KBM-7 (cell line): ENCODE measurements around the gene ROPN1B.

Source experiments
- DNase-seq: peaks from one replicate; pipeline ENCODE4 v3.0.0-alpha.2; 2015
- in situ Hi-C: fragments of 300-500 bp; cut with MboI; formaldehyde crosslinking; loops from 2 replicates; pipeline ENCODE4 v1.14.3; 2020; ENCODE audit warnings: low sequenced_read_pairs, low pct_unique_long_range_greater_than_20kb, mixed read lengths

The ROPN1B gene

DNA sequence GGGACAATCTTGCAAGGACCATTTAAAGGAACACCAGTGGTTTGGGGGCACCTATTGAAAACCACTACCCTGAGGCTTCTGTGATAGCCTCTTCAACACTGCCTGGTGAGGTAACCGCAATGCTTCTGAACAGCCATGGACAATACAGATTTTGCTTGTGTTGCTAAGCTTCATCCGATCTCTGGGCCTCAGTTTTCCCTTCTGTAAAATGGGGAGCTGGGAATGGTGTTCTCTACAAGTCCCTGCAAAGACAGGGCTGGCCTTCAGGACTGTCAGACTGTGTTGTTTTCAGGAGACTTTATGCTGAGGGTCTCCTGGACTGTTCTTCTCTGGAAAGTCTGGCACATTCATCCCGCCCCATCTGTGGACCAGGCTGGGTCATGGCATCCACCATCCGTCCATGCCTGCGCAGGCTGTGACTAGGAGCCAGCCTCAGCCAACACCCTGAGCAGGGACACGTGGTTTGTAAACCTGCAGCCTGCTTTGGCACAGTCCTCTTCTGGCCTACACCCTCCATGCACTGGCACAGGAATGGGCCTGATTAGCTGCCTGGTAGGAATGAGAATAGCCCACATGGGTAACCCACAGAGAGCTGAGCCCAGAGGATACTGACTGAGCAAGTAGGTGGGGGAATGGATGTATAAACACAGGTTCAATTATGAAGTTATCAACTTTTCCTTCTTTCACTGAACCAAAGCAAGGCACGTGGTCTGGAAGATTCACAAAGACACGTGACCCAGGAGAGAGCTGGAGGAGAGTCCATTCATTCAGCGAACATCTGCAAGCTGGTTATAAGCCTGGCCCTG lies 55.3 kb downstream of the ROPN1B start:
- in situ Hi-C loops = no loop called here
- DNase-seq = no peak

DNA sequence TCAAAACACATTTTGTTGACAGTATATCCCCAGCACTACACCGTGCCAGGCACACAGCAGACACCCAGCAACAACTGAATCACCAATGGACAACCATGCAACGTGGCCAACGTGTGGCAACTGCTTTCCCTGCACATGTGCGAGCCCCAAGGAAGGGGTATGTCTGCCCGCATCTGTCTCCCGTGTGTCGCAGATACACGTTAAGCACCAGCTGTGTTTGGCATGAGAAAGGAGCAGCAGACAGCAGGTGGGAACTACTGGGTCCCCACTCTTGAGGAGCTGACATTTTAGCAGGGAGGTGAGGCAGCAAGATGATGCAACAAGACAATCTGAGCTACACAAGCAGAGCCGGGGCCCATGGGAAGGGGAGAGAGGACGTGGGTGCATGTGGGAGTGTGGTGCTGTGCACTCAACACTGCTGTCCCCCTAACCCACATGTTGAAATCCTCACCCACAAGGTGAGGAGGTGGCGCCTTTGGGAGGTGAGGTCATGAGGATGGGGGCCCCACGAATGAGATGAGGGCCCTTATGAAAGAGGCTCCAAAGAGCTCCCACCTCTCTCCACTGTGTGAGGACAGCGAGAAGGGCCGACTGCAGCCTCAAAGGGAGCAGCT lies 56.2 kb downstream of the ROPN1B start:
- in situ Hi-C loops = no loop called here
- DNase-seq = no peak

DNA sequence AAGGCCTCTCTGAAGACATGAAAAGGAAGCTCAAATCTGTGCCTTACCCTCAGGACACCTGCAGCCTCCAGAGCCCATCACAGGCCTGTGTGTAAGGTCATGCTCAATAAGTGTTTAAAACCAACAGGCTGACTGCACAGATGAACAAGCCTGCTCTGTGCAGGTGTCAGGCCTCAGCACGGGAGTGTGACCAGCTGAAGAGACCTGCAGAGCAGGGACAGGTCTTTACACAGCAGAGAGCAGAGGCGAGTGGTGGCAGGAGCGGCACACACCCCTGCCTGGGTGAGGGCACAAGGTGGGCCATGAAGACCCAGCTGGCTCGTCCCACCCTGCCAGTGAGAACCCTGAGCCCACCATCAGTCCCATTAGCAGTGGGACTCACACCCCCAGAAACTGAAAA lies 56.9 kb downstream of the ROPN1B start:
- in situ Hi-C loops = no loop called here
- DNase-seq = no peak

DNA sequence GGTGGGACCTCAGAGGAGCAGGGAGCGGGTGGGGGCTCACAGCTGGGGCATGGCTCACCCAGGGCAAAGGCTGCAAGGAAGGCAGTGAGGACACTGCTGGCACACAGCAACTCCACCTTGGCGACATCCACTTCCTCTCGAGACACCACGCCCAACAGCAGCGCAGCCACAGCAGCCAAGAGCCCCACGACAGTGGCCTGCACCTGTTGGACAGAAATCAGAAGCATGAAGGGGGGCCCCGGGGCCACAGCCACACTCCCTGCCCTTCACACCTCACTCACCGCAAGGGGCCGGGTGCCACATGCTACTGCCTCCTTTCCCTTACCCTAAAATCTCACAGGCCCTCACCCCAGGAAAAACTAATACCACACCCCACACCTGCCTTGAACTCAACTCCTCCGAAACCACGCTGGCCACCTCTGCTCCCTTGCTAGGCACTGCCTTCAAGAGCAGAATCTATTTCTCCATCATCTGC lies 57.3 kb downstream of the ROPN1B start:
- DNase-seq = no peak
- in situ Hi-C loops = no loop called here

DNA sequence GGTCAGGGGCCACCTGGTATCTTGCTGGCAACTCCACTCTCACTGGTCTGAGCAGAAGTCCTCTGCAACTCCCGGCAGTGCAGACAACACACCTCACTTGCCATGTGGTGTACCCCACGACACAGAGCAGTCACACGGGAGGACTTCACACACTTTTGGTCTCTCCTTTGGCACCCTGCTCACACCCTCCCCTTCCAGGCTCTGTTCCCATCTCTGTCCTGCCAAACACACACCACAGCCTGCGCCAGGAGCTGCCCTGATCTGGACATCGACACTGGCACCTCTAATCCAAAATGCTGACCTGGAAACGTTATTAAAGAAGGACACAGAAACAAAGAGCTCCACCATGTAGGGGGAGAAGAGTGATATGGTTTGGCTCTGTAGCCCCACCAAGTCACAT lies 57.8 kb downstream of the ROPN1B start:
- in situ Hi-C loops = no loop called here
- no peak for DNase-seq

DNA sequence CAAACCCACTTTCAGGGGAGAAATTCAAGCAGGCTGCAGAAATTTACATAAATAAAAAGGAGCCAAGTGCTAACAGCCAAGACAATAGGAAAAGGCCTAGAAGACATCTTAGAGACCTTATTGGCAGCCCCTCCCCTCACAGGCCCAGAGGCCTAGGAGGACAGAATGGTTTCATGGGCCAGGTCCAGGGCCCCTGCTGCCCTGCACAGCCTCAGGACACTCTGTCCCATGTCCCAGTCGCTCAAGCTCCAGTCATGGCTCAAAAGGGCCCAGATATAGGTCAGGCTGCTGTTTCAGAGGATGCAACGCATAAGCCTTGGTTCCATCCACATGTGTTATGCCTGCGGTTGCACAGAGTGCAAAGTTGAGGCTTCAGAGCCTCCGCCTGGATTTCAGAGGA lies 59.1 kb downstream of the ROPN1B start:
- no peak for DNase-seq
- in situ Hi-C loops = no loop called here

DNA sequence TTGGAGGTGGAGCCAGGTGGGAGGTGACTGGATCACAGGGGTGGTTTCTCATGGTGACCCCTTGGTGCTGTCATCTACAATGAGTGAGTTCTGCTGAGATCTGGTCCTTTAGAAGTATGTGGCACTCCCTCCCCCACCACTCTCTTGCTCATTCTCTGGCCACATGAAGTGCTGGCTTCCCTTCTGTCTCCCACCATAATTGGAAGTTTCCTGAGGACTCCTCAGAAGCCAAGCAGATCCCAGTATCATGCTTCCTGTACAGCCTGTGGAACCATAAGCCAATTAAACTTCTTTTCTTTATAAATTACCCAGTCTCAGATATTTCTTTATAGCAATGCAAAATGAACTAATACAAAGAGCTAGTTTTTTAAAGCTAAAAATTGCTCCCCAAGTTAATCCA lies 60.3 kb downstream of the ROPN1B start:
- in situ Hi-C loops = no loop called here
- DNase-seq = no peak

DNA sequence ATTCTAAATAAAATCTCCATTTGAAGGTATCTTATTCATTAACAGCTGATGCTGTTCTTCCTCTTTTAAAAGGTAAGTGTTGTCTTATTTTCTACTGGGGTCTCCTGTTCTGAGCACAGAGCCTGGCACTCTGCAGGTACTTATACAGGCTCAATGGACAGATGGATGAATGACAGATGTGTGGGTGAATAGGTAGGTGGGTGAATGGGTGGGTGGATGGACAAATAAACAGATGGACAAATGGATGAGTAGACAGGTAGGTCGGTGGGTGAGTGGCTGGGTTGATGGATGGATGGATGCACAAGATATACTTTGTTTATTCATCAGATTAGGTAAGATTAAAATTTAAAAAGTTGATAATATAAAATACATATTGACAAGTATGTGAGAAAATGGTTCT lies 61.5 kb downstream of the ROPN1B start:
- in situ Hi-C loops = no loop called here
- DNase-seq = no peak

DNA sequence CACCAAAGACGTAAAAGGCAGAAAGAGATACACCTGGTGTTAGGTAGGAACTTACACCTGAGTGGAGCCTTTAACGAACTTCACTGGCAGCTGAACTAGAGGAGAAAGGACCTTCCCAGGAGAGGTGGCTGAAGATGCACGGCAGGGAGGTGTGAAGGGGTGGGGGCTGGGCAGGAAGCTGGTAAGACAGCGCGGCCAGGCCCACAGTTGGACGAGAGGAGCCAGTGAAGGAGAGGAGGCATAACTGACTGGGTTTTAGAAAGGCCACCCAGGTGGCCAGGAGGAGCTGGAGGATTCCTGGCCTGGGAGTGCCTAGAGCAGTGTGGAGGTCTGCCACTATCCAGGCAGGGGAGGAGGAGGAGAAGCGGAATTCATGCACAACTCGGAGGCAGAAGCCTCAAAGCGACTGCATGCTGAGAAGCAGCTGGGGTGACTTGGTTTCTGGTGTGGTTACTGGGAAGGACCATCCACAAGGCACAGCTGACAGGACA lies 63.0 kb downstream of the ROPN1B start:
- in situ Hi-C loops = no loop called here

More for the DNA sequence above, 63.0 kb downstream of the ROPN1B start:
- DNase-seq = no peak
